ENCODE data around the gene LOXHD1. TPM values are rescaled to one million over a fixed set of nuclear protein-coding genes. Genes with fewer than 3 reads are reported as not detected.

The LOXHD1 gene
- total RNA-seq, 1 experiment from 2014 or later: 0.35 TPM

- TF ChIP-seq CTCF (IDR thresholded peaks at IDR 0.05) (no peak), GRHL2 (CRISPR knock-in tag; IDR thresholded peaks at IDR 0.05; ENCODE audit: insufficient replicate concordance, severe bottlenecking) (no peak), SMAD3 (CRISPR knock-in tag; IDR thresholded peaks at IDR 0.05; ENCODE audit: borderline replicate concordance) (no peak), E2F5 (CRISPR knock-in tag; IDR thresholded peaks at IDR 0.05) (no peak), IRF1 (CRISPR knock-in tag; IDR thresholded peaks at IDR 0.05) (no peak), PRDM15 (CRISPR knock-in tag; IDR thresholded peaks at IDR 0.05) (no peak)
These were observed 23.0 kb upstream of the LOXHD1 start (continued) for GRCh38 chr18:46679846-46680598.

- no peaks in the 10 kb centered on the region for H3K36me3 Mint-ChIP-seq
- peaks cover 11% of the 10 kb centered on the region for H3K4me1 Mint-ChIP-seq
- ATAC-seq (no peak), DNase-seq (ENCODE audit: low spot score) (no peak)
- H3K4me3 Mint-ChIP-seq: no peak overlapping the region
- H3K27ac Mint-ChIP-seq: no peak overlapping the region
- POLR2A ChIA-PET: no interaction called here
- H3K27me3 Mint-ChIP-seq (ENCODE audit: low read depth): no peaks in the 10 kb centered on the region; the same call in 1 of the 2 replicates
- no peaks in the 10 kb centered on the region for H3K9me3 Mint-ChIP-seq
- CTCF ChIA-PET: interaction anchor here (1.2 to 5.0 kb wide), 3 partner anchors 19 to 33 kb away, joined by 3 to 29 read pairs (median 3); no protein-coding TSS in a partner anchor
- TF ChIP-seq SMAD4 (CRISPR knock-in tag; IDR thresholded peaks at IDR 0.05) (no peak), CREM (CRISPR knock-in tag; IDR thresholded peaks at IDR 0.05) (no peak), TCF7 (CRISPR knock-in tag; IDR thresholded peaks at IDR 0.05; ENCODE audit: low read depth) (no peak), HMGXB4 (CRISPR knock-in tag; IDR thresholded peaks at IDR 0.05) (no peak), ZMAT4 (CRISPR knock-in tag; IDR thresholded peaks at IDR 0.05) (no peak), CTCF (IDR thresholded peaks at IDR 0.05) (no peak), PREB (CRISPR knock-in tag; IDR thresholded peaks at IDR 0.05; ENCODE audit: borderline replicate concordance) (no peak), ZNF425 (CRISPR knock-in tag; conservative IDR thresholded peaks at IDR 0.05) (no peak), ESRRA (CRISPR knock-in tag; IDR thresholded peaks at IDR 0.05; ENCODE audit: borderline replicate concordance) (no peak), ATF2 (CRISPR knock-in tag; IDR thresholded peaks at IDR 0.05; ENCODE audit: borderline replicate concordance, low read depth) (no peak), TEAD4 (CRISPR knock-in tag; IDR thresholded peaks at IDR 0.05) (no peak)
These were observed 21.9 kb upstream of the LOXHD1 start for GRCh38 chr18:46678785-46679399.
